ENCODE results near the gene DTNB.
"Not testable (repeated sequence)": the region's sequence is repeated elsewhere in the genome, so short reads cannot be mapped to it uniquely, and the experiment has no call there.

The DTNB gene

GRCh38 chr2:25620077-25620476, 53.3 kb downstream of the DTNB start:
- no peak for DNase-seq

GRCh38 chr2:25619185-25619584, 54.2 kb downstream of the DTNB start:
- no peak for DNase-seq

GRCh38 chr2:25618676-25619075, 54.7 kb downstream of the DTNB start:
- DNase-seq, result no peak

GRCh38 chr2:25617948-25618646, 55.3 kb downstream of the DTNB start:
- no peak for DNase-seq

- no peak for DNase-seq
Measured at GRCh38 chr2:25615920-25616319, 57.5 kb downstream of the DTNB start.

- DNase-seq, result no peak
Measured at GRCh38 chr2:25615386-25615785, 58.0 kb downstream of the DTNB start.

- DNase-seq, result no peak
Measured at GRCh38 chr2:25614711-25615110, 58.7 kb downstream of the DTNB start.

GRCh38 chr2:25608718-25609117, 64.7 kb downstream of the DTNB start:
- no peak for DNase-seq

- DNase-seq, result peak; percentile 47
Measured at GRCh38 chr2:25606892-25607291, 66.5 kb downstream of the DTNB start.

- no peak for DNase-seq
Measured at GRCh38 chr2:25602333-25602723, 71.0 kb downstream of the DTNB start.

- not testable (repeated sequence) for DNase-seq
Measured at GRCh38 chr2:25601711-25602332, 71.6 kb downstream of the DTNB start.

- no peak for DNase-seq
Measured at GRCh38 chr2:25598911-25599310, 74.5 kb downstream of the DTNB start.

GRCh38 chr2:25598332-25598731, 75.0 kb downstream of the DTNB start:
- no peak for DNase-seq

GRCh38 chr2:25597881-25598280, 75.5 kb downstream of the DTNB start:
- no peak for DNase-seq

- no peak for DNase-seq
Measured at GRCh38 chr2:25596516-25597244, 76.7 kb downstream of the DTNB start.

- no peak for DNase-seq
Measured at GRCh38 chr2:25595393-25595792, 78.0 kb downstream of the DTNB start.

GRCh38 chr2:25594991-25595390, 78.4 kb downstream of the DTNB start:
- no peak for DNase-seq

- DNase-seq, result no peak
Measured at GRCh38 chr2:25592766-25593292, 80.5 kb downstream of the DTNB start.

GRCh38 chr2:25590921-25591505, 82.4 kb downstream of the DTNB start:
- DNase-seq, result no peak

GRCh38 chr2:25589676-25590205, 83.6 kb downstream of the DTNB start:
- no peak for DNase-seq

- no peak for DNase-seq
Measured at GRCh38 chr2:25588576-25588975, 84.8 kb downstream of the DTNB start.

GRCh38 chr2:25587361-25587760, 86.0 kb downstream of the DTNB start:
- DNase-seq, result no peak

- DNase-seq, result no peak
Measured at GRCh38 chr2:25586726-25587144, 86.6 kb downstream of the DTNB start.
